Right lobe of liver (tissue), 6 donors: ENCODE measurements around the gene NUP214. TPM values are rescaled to one million over a fixed set of nuclear protein-coding genes. Genes with fewer than 3 reads are reported as not detected.

ENCODE experiments used
- ATAC-seq, 4 donors: fragments of 200-7000 bp; cut with Tn5 transposase; one replicate each; pipeline ENCODE4 v1.9.1; 2020; ENCODE audit warnings: mild to moderate bottlenecking in 4 of 4, moderate library complexity in 4 of 4
- DNase-seq, 3 donors: peaks; one replicate each; pipeline ENCODE4 v3.0.0-alpha.2; 2020
- H3K27ac ChIP-seq, 3 donors: fragments of 200-600 bp; one replicate each; pipeline ENCODE4 v1.8.0; 2022
- H3K27me3 ChIP-seq, 2 donors: fragments of 200-600 bp; one replicate each; pipeline ENCODE4 v1.8.0; 2022
- H3K36me3 ChIP-seq, 4 donors: fragments of 200-600 bp; sonication (generic) in 1 of 4; one replicate each; pipeline versions ENCODE4 v1.5.1 to v1.8.0; 2017 to 2022; ENCODE audit warnings: control low read depth in 1 of 4
- H3K4me1 ChIP-seq, 4 donors: fragments of 200-600 bp; sonication (generic) in 1 of 4; one replicate each; pipeline versions ENCODE4 v1.5.1 to v1.8.0; 2017 to 2022; ENCODE audit warnings: control low read depth in 1 of 4
- H3K4me3 ChIP-seq, 3 donors: fragments of 200-600 bp; one replicate each; pipeline ENCODE4 v1.8.0; 2022
- H3K9me3 ChIP-seq, 4 donors: fragments of 200-600 bp; sonication (generic) in 1 of 4; one replicate each; pipeline versions ENCODE4 v1.5.1 to v1.8.0; 2017 to 2022; ENCODE audit warnings: control low read depth in 1 of 4
- CTCF ChIP-seq, 4 donors: fragments of 200-600 bp in 3 of 4; fragments of 450-650 bp in 1 of 4; IDR thresholded peaks; one replicate each; pipeline versions ENCODE4 v1.5.1 to v1.8.0; 2016 to 2022; ENCODE audit warnings: antibody characterized with exemption in 4 of 4, mild to moderate bottlenecking in 2 of 4
- POLR2A ChIP-seq: fragments of 450-650 bp; IDR thresholded peaks from one replicate; pipeline ENCODE4 v1.6.1; 2017; ENCODE audit warnings: antibody characterized with exemption, mild to moderate bottlenecking
- WGBS: methylation state at CpG from one replicate; pipeline ENCODE4 v1.1.6; 2018; ENCODE audit warnings: low coverage, low lambda C conversion rate; ENCODE audit not compliant: insufficient coverage; ENCODE audit errors: missing lambda C conversion rate; 5-methylcytosine and 5-hydroxymethylcytosine counted together
- intact Hi-C, 2 donors: fragments of 100-400 bp; cut with DNase I; formaldehyde crosslinking; loops; one replicate each; pipeline versions ENCODE4 v1.11.2 to v1.14.1; 2022
- total RNA-seq, 6 experiments: library from RNA; depleted of rRNA in 2 of 6; stranded (reverse); fragments of >200 nt in 2 of 6; fragmentation: NEBNext Ultra II Directional in 3 of 6; extraction: Animal tissue kit (Norgen Biotek cat#: 25700) in 3 of 6; gene quantifications; one replicate each; pipeline versions ENCODE4 v1.1.0 to v1.2.4, GENCODE V29; 2016 to 2023
- donor health status: DM: no; HTN: yes; CAD: no.
- donor health status: DM: no; HTN: no; CAD: no.
- donor health status: DM: no; HTN: no; CAD: no.
- donor health status: DM: no; HTN: yes; CAD: no.
- donor health status: DM: no; HTN: yes; CAD: no.

The NUP214 gene
- total RNA-seq, 6 experiments from 2014 or later, result 22.5 to 31.1 (median 27.5) TPM

DNA sequence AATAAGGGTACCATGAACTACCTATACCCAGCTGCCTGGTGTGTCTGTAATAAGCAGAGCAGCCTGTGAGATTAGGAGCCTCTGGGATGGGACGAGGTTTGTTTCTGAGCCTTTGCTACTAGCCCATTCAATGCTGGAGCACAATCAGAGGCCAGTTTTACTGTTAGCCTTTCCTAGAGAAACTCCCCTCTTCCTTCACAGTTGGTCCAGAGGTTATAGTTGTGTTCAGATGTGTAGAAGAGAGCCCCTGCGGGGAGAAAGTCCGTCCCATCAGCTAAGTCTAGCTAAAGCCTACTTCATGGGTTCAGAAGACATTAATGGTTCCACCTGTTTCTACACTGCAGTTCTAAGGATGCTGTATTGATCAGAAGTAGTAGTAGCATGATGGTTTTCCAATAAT, 16.8 kb downstream of the NUP214 start:
- 89% methylated on average over 3 of the region's 3 CpGs for WGBS
- peaks cover 0 to 88% (median 43%) of the 10 kb centered on the region in 4 donors for H3K36me3 ChIP-seq
- no peak overlapping the region for H3K27ac ChIP-seq
- DNase-seq (no peak), ATAC-seq (no peak)
- intact Hi-C loops, result no loop called here
- H3K4me1 ChIP-seq, result no peaks in the 10 kb centered on the region
- TF ChIP-seq CTCF (IDR thresholded peaks at IDR 0.05) (no peak), POLR2A (no peak)
- no peaks in the 10 kb centered on the region for H3K9me3 ChIP-seq
- no peak overlapping the region for H3K4me3 ChIP-seq
- no peaks in the 10 kb centered on the region for H3K27me3 ChIP-seq

- DNase-seq, result no peak
- Histone ChIP-seq H3K27me3 (no peaks in the 10 kb centered on the region), H3K36me3 (peaks cover 5 to 97% (median 49%) of the 10 kb centered on the region in 4 donors), H3K4me1 (no peaks in the 10 kb centered on the region), H3K4me3 (no peak overlapping the region), H3K27ac (no peak overlapping the region), H3K9me3 (no peaks in the 10 kb centered on the region)
- ATAC-seq, result no peak
- intact Hi-C loops, result no loop called here
- TF ChIP-seq POLR2A (no peak), CTCF (IDR thresholded peaks at IDR 0.05) (no peak)
- 83% methylated on average over 3 of the region's 3 CpGs for WGBS
These were observed 18.8 kb downstream of the NUP214 start for GRCh38 chr9:131144201-131144600.

DNA sequence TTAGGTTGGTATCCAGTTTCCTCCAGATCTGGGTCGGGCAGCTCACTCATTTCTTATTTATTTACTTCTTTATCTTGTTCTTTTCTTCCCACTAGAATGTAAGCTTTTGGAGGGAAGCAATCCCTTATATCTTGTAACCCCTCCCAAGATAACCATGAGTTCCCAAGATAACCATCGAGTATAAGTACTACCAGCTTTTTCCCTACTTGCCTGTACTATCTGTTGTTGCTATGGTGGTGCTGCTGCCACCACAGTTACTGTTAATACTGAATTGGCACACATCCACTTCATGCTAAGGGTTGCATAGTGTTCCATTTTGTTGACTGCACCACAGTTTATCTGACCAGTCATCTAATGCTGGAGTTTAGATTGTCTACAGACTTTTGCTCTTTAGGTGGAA, 19.9 kb downstream of the NUP214 start:
- Histone ChIP-seq H3K27ac (no peak overlapping the region), H3K4me3 (no peak overlapping the region), H3K9me3 (no peaks in the 10 kb centered on the region), H3K4me1 (no peaks in the 10 kb centered on the region), H3K27me3 (no peaks in the 10 kb centered on the region), H3K36me3 (peaks cover 5 to 97% (median 48%) of the 10 kb centered on the region in 4 donors)
- DNase-seq (no peak), ATAC-seq (no peak)
- intact Hi-C loops, result no loop called here
- TF ChIP-seq POLR2A (no peak), CTCF (IDR thresholded peaks at IDR 0.05) (no peak)
- WGBS, result 96% methylated on average over 2 of the region's 2 CpGs

DNA sequence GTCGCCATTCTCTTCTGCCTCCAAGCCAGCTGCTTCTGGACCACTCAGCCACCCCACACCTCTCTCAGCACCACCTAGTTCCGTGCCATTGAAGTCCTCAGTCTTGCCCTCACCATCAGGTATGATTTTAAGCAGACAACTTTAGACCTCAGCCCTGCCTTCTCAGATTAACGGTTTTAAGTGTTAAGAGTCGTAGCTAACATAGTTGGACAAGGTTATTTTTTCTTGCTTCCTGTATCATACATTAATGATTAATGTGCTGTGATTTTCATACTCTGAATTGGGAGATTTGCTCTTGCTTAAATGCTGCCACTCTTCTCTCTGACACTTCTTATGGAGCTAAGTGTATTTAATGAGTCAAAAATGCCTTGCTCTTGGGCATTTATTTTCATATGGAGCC, 20.8 kb downstream of the NUP214 start:
- DNase-seq (no peak), ATAC-seq (no peak)
- TF ChIP-seq POLR2A (no peak), CTCF (IDR thresholded peaks at IDR 0.05) (no peak)
- WGBS, result 96% methylated on average over 4 of the region's 4 CpGs
- H3K9me3 ChIP-seq, result no peaks in the 10 kb centered on the region
- intact Hi-C loops, result no loop called here
- H3K4me1 ChIP-seq, result no peaks in the 10 kb centered on the region
- H3K4me3 ChIP-seq, result no peak overlapping the region
- peaks cover 5 to 97% (median 47%) of the 10 kb centered on the region in 4 donors for H3K36me3 ChIP-seq
- H3K27ac ChIP-seq, result no peak overlapping the region
- H3K27me3 ChIP-seq, result no peaks in the 10 kb centered on the region

GRCh38 chr9:131148276-131148675, 22.9 kb downstream of the NUP214 start:
- DNase-seq, result no peak
- Histone ChIP-seq H3K9me3 (no peaks in the 10 kb centered on the region), H3K27ac (no peak overlapping the region), H3K4me3 (no peak overlapping the region), H3K4me1 (no peaks in the 10 kb centered on the region), H3K27me3 (no peaks in the 10 kb centered on the region), H3K36me3 (peaks cover 5 to 99% (median 52%) of the 10 kb centered on the region in 4 donors)
- no peak for TF ChIP-seq CTCF (IDR thresholded peaks at IDR 0.05)
- 94% methylated on average over 3 of the region's 3 CpGs for WGBS
- no peak for ATAC-seq
- intact Hi-C loops, result no loop called here
